Panc1 (cell line): Measurements from ENCODE around the gene MAP4K2. TPM values are rescaled to one million over a fixed set of nuclear protein-coding genes. Genes with fewer than 3 reads are reported as not detected.
A peak's percentile ranks its signal among the peaks of the same experiment; 100 is the strongest.

Experiments used
- ATAC-seq: fragments of 200-7000 bp; cut with Tn5 transposase; 2 replicates; pipeline ENCODE4 v1.9.1; 2020; ENCODE audit warnings: mild to moderate bottlenecking, moderate library complexity
- BruUV-seq: library from RNA; stranded (reverse); fragments of 400-500 nt; replicated peaks from 2 replicates; lab custom pipeline; 2021; lab: Mats Ljungman, UMichigan
- CTCF ChIA-PET: fragments of 300-600 bp; sonication (Branson Sonifier 250); formaldehyde crosslinking; loops from one replicate; lab custom pipeline; 2022; ENCODE audit warnings: antibody characterized with exemption; lab: Charles Lee
- POLR2A ChIA-PET: fragments of 300-600 bp; sonication (Branson Sonifier 250); formaldehyde crosslinking; loops from one replicate; lab custom pipeline; 2022; ENCODE audit warnings: antibody characterized with exemption; lab: Charles Lee
- DNase-seq: peaks from one replicate; pipeline ENCODE4 v3.0.0-alpha.2; 2010; ENCODE audit warnings: low read depth, low spot score
- H3K27ac ChIP-seq: 2 replicates; pipeline ENCODE4 v1.5.1; 2011; ENCODE audit warnings: mild to moderate bottlenecking, low read length, inconsistent platforms
- H3K27me3 ChIP-seq: fragments of 200-500 bp; sonication (Bioruptor generic); 2 replicates; pipeline ENCODE4 v1.6.0; 2014; ENCODE audit warnings: low read length, inconsistent platforms; ENCODE audit not compliant: control insufficient read depth, insufficient read depth
- H3K36me3 ChIP-seq: fragments of 200-500 bp; sonication (Bioruptor generic); 2 replicates; pipeline ENCODE4 v1.5.1; 2014; ENCODE audit warnings: inconsistent platforms, mild to moderate bottlenecking, low read length, moderate library complexity; ENCODE audit not compliant: control insufficient read depth, insufficient read depth
- H3K4me1 ChIP-seq: 2 replicates; pipeline ENCODE4 v1.5.1; 2011; ENCODE audit warnings: inconsistent platforms, mild to moderate bottlenecking, low read length, moderate library complexity; ENCODE audit not compliant: control insufficient read depth, insufficient read depth
- H3K4me3 ChIP-seq, 2 experiments: 2 replicates each; pipeline ENCODE4 v1.5.1; 2011 to 2012; ENCODE audit warnings: low read depth in 2 of 2, low read length in 2 of 2, mild to moderate bottlenecking in 2 of 2, inconsistent platforms in 1 of 2, moderate library complexity in 1 of 2
- H3K9me3 ChIP-seq: fragments of 200-500 bp; sonication (Bioruptor generic); 2 replicates; pipeline ENCODE4 v1.5.1; 2014; ENCODE audit warnings: low read depth, mild to moderate bottlenecking, inconsistent platforms, low read length, moderate library complexity; ENCODE audit not compliant: control insufficient read depth, insufficient read depth
- CTCF ChIP-seq: fragments of 450-650 bp; IDR thresholded peaks from 2 replicates; pipeline ENCODE4 v1.5.1; 2017; ENCODE audit warnings: mild to moderate bottlenecking
- POLR2AphosphoS5 ChIP-seq: IDR thresholded peaks from 2 replicates; pipeline ENCODE4 v1.6.1; 2012; ENCODE audit warnings: mild to moderate bottlenecking, low read depth, low read length, moderate library complexity
- SIN3A ChIP-seq: IDR thresholded peaks from 2 replicates; pipeline ENCODE4 v1.6.1; 2012; ENCODE audit warnings: low read depth, mild to moderate bottlenecking, low read length, moderate library complexity, borderline replicate concordance; ENCODE audit not compliant: insufficient read depth
- TCF7L2 ChIP-seq: IDR thresholded peaks from 2 replicates; pipeline ENCODE4 v1.6.1; 2011; ENCODE audit warnings: mild to moderate bottlenecking, low read depth, low read length, inconsistent platforms
- in situ Hi-C: cut with HindIII; loops from 2 replicates; pipeline ENCODE4 v1.10.0; 2016; ENCODE audit warnings: low sequenced_read_pairs, low pct_unique_long_range_greater_than_20kb
- intact Hi-C: fragments of 100-400 bp; cut with micrococcal nuclease; formaldehyde crosslinking; loops from one replicate; pipeline ENCODE4 v1.10.0; 2022; ENCODE audit not compliant: unreplicated experiment
- total RNA-seq: library from RNA; stranded (reverse); gene quantifications from one replicate; pipeline ENCODE4 v1.2.1, GENCODE V29; 2021; ENCODE audit not compliant: unreplicated experiment
- TF ChIP-seq, protein P1 (sequence below), 2 experiments: IDR thresholded peaks; 2 replicates each; pipeline ENCODE4 v1.6.1; 2011 to 2012; ENCODE audit warnings: low read depth in 2 of 2, control low read depth in 1 of 2, low read length in 1 of 2, mild to moderate bottlenecking in 1 of 2, moderate library complexity in 1 of 2; ENCODE audit not compliant: insufficient read depth in 1 of 2

The MAP4K2 gene
- total RNA-seq, 1 experiment from 2014 or later, result 46.4 TPM

- TF ChIP-seq TCF7L2, result no peak
- TF ChIP-seq SIN3A, result no peak
- TF ChIP-seq, protein P1, sequence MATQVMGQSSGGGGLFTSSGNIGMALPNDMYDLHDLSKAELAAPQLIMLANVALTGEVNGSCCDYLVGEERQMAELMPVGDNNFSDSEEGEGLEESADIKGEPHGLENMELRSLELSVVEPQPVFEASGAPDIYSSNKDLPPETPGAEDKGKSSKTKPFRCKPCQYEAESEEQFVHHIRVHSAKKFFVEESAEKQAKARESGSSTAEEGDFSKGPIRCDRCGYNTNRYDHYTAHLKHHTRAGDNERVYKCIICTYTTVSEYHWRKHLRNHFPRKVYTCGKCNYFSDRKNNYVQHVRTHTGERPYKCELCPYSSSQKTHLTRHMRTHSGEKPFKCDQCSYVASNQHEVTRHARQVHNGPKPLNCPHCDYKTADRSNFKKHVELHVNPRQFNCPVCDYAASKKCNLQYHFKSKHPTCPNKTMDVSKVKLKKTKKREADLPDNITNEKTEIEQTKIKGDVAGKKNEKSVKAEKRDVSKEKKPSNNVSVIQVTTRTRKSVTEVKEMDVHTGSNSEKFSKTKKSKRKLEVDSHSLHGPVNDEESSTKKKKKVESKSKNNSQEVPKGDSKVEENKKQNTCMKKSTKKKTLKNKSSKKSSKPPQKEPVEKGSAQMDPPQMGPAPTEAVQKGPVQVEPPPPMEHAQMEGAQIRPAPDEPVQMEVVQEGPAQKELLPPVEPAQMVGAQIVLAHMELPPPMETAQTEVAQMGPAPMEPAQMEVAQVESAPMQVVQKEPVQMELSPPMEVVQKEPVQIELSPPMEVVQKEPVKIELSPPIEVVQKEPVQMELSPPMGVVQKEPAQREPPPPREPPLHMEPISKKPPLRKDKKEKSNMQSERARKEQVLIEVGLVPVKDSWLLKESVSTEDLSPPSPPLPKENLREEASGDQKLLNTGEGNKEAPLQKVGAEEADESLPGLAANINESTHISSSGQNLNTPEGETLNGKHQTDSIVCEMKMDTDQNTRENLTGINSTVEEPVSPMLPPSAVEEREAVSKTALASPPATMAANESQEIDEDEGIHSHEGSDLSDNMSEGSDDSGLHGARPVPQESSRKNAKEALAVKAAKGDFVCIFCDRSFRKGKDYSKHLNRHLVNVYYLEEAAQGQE (IDR thresholded peaks at IDR 0.05; ENCODE audit: insufficient read depth in 1 of 2, low read depth in 2 of 2, low read length in 1 of 2), result no peak
- TF ChIP-seq CTCF, result no peak
- TF ChIP-seq POLR2AphosphoS5, result no peak
- in situ Hi-C loops (no loop called here), intact Hi-C loops (no loop called here)
- H3K27me3 ChIP-seq, result no peaks in the 10 kb centered on the region
- peaks cover 13% of the 10 kb centered on the region for H3K4me1 ChIP-seq
- H3K4me3 ChIP-seq, result no peak overlapping the region
- no TSS peak for BruUV-seq
- ATAC-seq (no peak), DNase-seq (no peak)
- no peaks in the 10 kb centered on the region for H3K9me3 ChIP-seq
- no peaks in the 10 kb centered on the region; the same call in 1 of the 2 replicates for H3K36me3 ChIP-seq
- no peak overlapping the region for H3K27ac ChIP-seq
- ChIA-PET POLR2A (no interaction called here), CTCF (no interaction called here)
These were observed 56.5 kb downstream of the MAP4K2 start for GRCh38 chr11:64746486-64746885.

DNA sequence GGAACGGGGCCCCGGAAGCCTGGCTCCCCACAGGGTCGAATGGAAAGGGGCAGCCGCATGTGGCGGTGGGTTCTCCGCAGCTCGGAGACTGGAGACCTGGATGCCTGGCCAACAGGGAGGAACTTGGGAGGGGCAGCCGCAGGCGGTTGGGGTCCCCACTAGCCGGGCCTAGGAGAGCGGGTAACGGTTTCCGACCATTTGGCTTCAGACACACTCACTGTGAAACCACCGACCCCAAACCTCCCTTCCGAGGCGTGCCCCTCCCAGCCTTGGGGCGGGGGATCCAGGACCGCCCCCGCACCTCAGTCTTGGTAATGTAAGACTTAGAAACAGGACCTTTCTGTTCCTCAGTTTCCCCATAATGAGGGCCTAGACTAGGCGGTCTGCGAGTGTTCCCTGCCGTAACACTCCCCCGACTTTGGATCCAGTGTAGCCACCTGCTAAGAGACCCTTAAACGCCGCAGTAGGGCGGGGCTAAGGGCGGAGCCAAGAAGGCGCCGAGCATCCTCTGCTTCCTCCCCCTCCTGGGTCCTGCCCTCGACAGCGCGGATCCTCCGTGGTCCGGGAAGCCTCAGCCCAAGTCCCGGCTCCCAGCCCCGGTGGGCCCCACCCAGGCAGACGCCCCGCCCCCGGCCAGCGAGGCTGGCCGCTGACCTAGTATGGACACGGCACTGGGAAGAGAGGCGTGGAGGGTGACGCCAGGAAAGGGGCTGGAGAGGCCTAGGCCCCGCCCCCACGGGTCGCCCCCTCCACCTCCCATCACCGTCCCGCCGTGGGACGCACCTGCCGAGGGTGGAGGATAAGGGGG, 57.3 kb downstream of the MAP4K2 start:
- ChIA-PET POLR2A (no interaction called here), CTCF (no interaction called here)
- intact Hi-C loops, result no loop called here
- Histone ChIP-seq H3K4me3 (peak overlapping the region; percentile 39 to 71), H3K27me3 (no peaks in the 10 kb centered on the region), H3K9me3 (no peaks in the 10 kb centered on the region), H3K4me1 (peaks cover 13% of the 10 kb centered on the region), H3K27ac (no peak overlapping the region), H3K36me3 (no peaks in the 10 kb centered on the region; the same call in 1 of the 2 replicates)
- in situ Hi-C loops, result no loop called here
- DNase-seq (no peak), ATAC-seq (peak; percentile 21)
- no TSS peak for BruUV-seq
- TF ChIP-seq CTCF (no peak), SIN3A (no peak), TCF7L2 (no peak), POLR2AphosphoS5 (no peak)
- TF ChIP-seq, protein P1 (IDR thresholded peaks at IDR 0.05; ENCODE audit: insufficient read depth in 1 of 2, low read depth in 2 of 2, low read length in 1 of 2), result no peak
